Endothelial cell of umbilical vein (primary cell): ENCODE results near the gene HSCB. TPM values are rescaled to one million over a fixed set of nuclear protein-coding genes. Genes with fewer than 3 reads are reported as not detected.

ENCODE experiments used
- BruUV-seq: library from RNA; stranded (reverse); fragments of 400-500 nt; replicated peaks from 2 replicates; lab custom pipeline; 2021; lab: Mats Ljungman, UMichigan
- CTCF ChIA-PET: fragments of 300-600, 350-600 bp; sonication (Branson Sonifier 250); formaldehyde crosslinking; loops from one replicate; lab custom pipeline; 2021; ENCODE audit warnings: antibody characterized with exemption, inconsistent platforms; lab: Charles Lee
- POLR2A ChIA-PET: fragments of 300-600, 350-600 bp; sonication (Branson Sonifier 250); formaldehyde crosslinking; loops from one replicate; lab custom pipeline; 2021; ENCODE audit warnings: antibody characterized with exemption, inconsistent platforms; lab: Charles Lee
- DNase-seq: peaks from one replicate; pipeline ENCODE4 v3.0.0-alpha.2; 2011; ENCODE audit warnings: low read depth, low spot score
- FAIRE-seq: peaks from 2 replicates; lab custom pipeline; 2011; peaks lifted over from hg19 to GRCh38; lab: Jason Lieb, UNC
- H2AFZ ChIP-seq: 2 replicates; pipeline ENCODE4 v1.6.0; 2012; ENCODE audit warnings: low read depth, low read length, control low read depth, inconsistent platforms
- H3K27ac ChIP-seq: 2 replicates; pipeline ENCODE4 v1.5.1; 2011; ENCODE audit warnings: low read depth, mild to moderate bottlenecking, control low read depth, low read length, moderate library complexity; ENCODE audit not compliant: insufficient read depth
- H3K27me3 ChIP-seq, 2 experiments: 2 replicates each; pipeline versions ENCODE4 v1.6.0 to v1.6.1; 2011; ENCODE audit warnings: low read length in 2 of 2, mixed read lengths in 1 of 2; ENCODE audit not compliant: control insufficient read depth in 2 of 2, insufficient read depth in 2 of 2
- H3K36me3 ChIP-seq, 2 experiments: 2 replicates in 1 of 2; 3 replicates in 1 of 2; pipeline ENCODE4 v1.5.1; 2011; ENCODE audit warnings: low read length in 2 of 2, mild to moderate bottlenecking in 1 of 2, moderate library complexity in 1 of 2; ENCODE audit not compliant: control insufficient read depth in 2 of 2, insufficient read depth in 2 of 2; ENCODE audit errors: extremely low read depth in 1 of 2
- H3K4me1 ChIP-seq: 3 replicates; pipeline ENCODE4 v1.5.1; 2011; ENCODE audit warnings: mild to moderate bottlenecking, low read length; ENCODE audit not compliant: control insufficient read depth, insufficient read depth; ENCODE audit errors: extremely low read depth
- H3K4me2 ChIP-seq: 2 replicates; pipeline ENCODE4 v1.6.1; 2011; ENCODE audit warnings: low read length, control low read depth, mixed read lengths; ENCODE audit not compliant: insufficient read depth
- H3K4me3 ChIP-seq, 3 experiments: fragments of 200-600 bp in 1 of 3; sonication (generic), shearing (Covaris generic) in 1 of 3; replicated peaks in 1 of 3; 2 replicates each; pipeline ENCODE4 v1.5.1; 2011 to 2016; ENCODE audit warnings: control low read depth in 3 of 3, low read length in 3 of 3, mild to moderate bottlenecking in 2 of 3, inconsistent platforms in 1 of 3, low read depth in 1 of 3, moderate library complexity in 1 of 3; ENCODE audit not compliant: insufficient read depth in 1 of 3
- H3K79me2 ChIP-seq: 2 replicates; pipeline ENCODE4 v1.6.0; 2012; ENCODE audit warnings: low read length, inconsistent platforms; ENCODE audit not compliant: control insufficient read depth, insufficient read depth
- H3K9ac ChIP-seq: replicated peaks from 2 replicates; pipeline ENCODE3; 2011; ENCODE audit warnings: low read length, control low read depth; ENCODE audit not compliant: insufficient read depth; ENCODE audit errors: extremely low read depth
- H3K9me1 ChIP-seq: replicated peaks from 3 replicates; pipeline ENCODE4 v1.6.0; 2011; ENCODE audit warnings: mild to moderate bottlenecking, low read length; ENCODE audit not compliant: control insufficient read depth, insufficient read depth; ENCODE audit errors: extremely low read depth
- H3K9me3 ChIP-seq: replicated peaks from 2 replicates; pipeline ENCODE4 v1.5.1; 2012; ENCODE audit warnings: low read length, inconsistent platforms; ENCODE audit not compliant: control insufficient read depth, insufficient read depth
- H4K20me1 ChIP-seq: replicated peaks from 2 replicates; pipeline ENCODE3; 2011; ENCODE audit warnings: mild to moderate bottlenecking, low read length; ENCODE audit not compliant: control insufficient read depth, insufficient read depth; ENCODE audit errors: extremely low read depth
- CTCF ChIP-seq, 2 donors: IDR thresholded peaks; 1 replicate in 1 of 2; 2 replicates in 1 of 2; pipeline ENCODE4 v1.5.1; 2011; ENCODE audit warnings: low read length in 2 of 2, mild to moderate bottlenecking in 2 of 2, moderate library complexity in 2 of 2, control low read depth in 1 of 2, inconsistent platforms in 1 of 2, low read depth in 1 of 2; ENCODE audit not compliant: insufficient read depth in 1 of 2; ENCODE audit errors: extremely low read depth in 1 of 2
- EZH2 ChIP-seq: IDR thresholded peaks from 2 replicates; pipeline ENCODE4 v1.6.1; 2012; ENCODE audit warnings: borderline replicate concordance, low read depth, mild to moderate bottlenecking, moderate library complexity, low read length, inconsistent platforms; ENCODE audit not compliant: severe bottlenecking
- FOS ChIP-seq: IDR thresholded peaks from 2 replicates; pipeline ENCODE4 v1.6.1; 2011; ENCODE audit warnings: mild to moderate bottlenecking, low read length, moderate library complexity, borderline replicate concordance; ENCODE audit not compliant: insufficient read depth
- GATA2 ChIP-seq: IDR thresholded peaks from 2 replicates; pipeline ENCODE4 v1.7.0; 2011; ENCODE audit warnings: low read depth, mild to moderate bottlenecking, moderate library complexity, mixed read lengths, low read length; ENCODE audit not compliant: insufficient read length, insufficient read depth
- JUN ChIP-seq: IDR thresholded peaks from 2 replicates; pipeline ENCODE4 v1.6.1; 2011; ENCODE audit warnings: borderline replicate concordance, low read depth; ENCODE audit not compliant: insufficient read length, insufficient read depth
- MAX ChIP-seq: IDR thresholded peaks from 2 replicates; pipeline ENCODE4 v1.6.1; 2011; ENCODE audit not compliant: insufficient read depth, insufficient read length
- MYC ChIP-seq: IDR thresholded peaks from one replicate; pipeline ENCODE4 v1.6.1; 2011; ENCODE audit warnings: mild to moderate bottlenecking, low read depth, low read length
- POLR2A ChIP-seq: IDR thresholded peaks from 2 replicates; pipeline ENCODE4 v1.6.1; 2012; ENCODE audit warnings: low read depth, mild to moderate bottlenecking, control low read depth, low read length
- POLR2AphosphoS5 ChIP-seq: IDR thresholded peaks from 2 replicates; pipeline ENCODE4 v1.6.1; 2012; ENCODE audit warnings: low read depth, mild to moderate bottlenecking, control low read depth, low read length, moderate library complexity; ENCODE audit not compliant: insufficient read depth
- dilution Hi-C: fragments of 300-500 bp; cut with MboI; formaldehyde crosslinking; loops from one replicate; pipeline ENCODE4 v1.15.0; 2019; ENCODE audit warnings: low sequenced_read_pairs; ENCODE audit not compliant: extremely low pct_ligation_motif_present
- intact Hi-C: fragments of 100-400 bp; cut with micrococcal nuclease; formaldehyde crosslinking; loops from one replicate; pipeline ENCODE4 v1.10.0; 2022
- polyA plus RNA-seq, 4 experiments: library from polyadenylated mRNA; depleted of rRNA in 3 of 4; stranded (reverse) in 3 of 4; unstranded in 1 of 4; fragments of >200 nt; gene quantifications; 2 replicates each; pipeline versions ENCODE4 v1.2.1 to v1.2.3, GENCODE V29; 2011 to 2012; ENCODE audit warnings: missing spikeins in 1 of 4
- total RNA-seq: library from RNA; stranded (reverse); gene quantifications from 2 replicates; pipeline ENCODE4 v1.2.3, GENCODE V29; 2021

Gene HSCB
- total and polyA plus RNA-seq, 2 donors (not counting 3 experiments of a cell fraction or from before 2014, with no cell fraction given), result 18.4 to 20.3 TPM

GRCh38 chr22:28702891-28703290 is 38.9 kb upstream of the HSCB start:
- no peak for DNase-seq
- CTCF ChIA-PET, result no interaction called here
- TF ChIP-seq CTCF (IDR thresholded peaks at IDR 0.05; ENCODE audit: extremely low read depth in 1 of 2, insufficient read depth in 1 of 2, low read depth in 1 of 2, low read length in 2 of 2), result no peak
- TF ChIP-seq POLR2AphosphoS5, result no peak
- no peak for TF ChIP-seq GATA2
- TF ChIP-seq MAX, result no peak
- no peak for TF ChIP-seq POLR2A
- no peak for TF ChIP-seq EZH2
- no peak for TF ChIP-seq MYC
- TF ChIP-seq JUN, result no peak
- TF ChIP-seq FOS, result no peak
- intact Hi-C loops (no loop called here), dilution Hi-C loops (no loop called here)
- Histone ChIP-seq H3K9me3 (no peaks in the 10 kb centered on the region), H3K9ac (no peak overlapping the region), H2AFZ (no peak overlapping the region), H3K9me1 (no peaks in the 10 kb centered on the region), H3K27me3 (no peaks in the 10 kb centered on the region), H3K36me3 (no peaks in the 10 kb centered on the region), H4K20me1 (no peaks in the 10 kb centered on the region), H3K79me2 (no peaks in the 10 kb centered on the region), H3K4me3 (no peak overlapping the region), H3K27ac (no peak overlapping the region), H3K4me1 (no peaks in the 10 kb centered on the region), H3K4me2 (no peak overlapping the region)
- no peak for FAIRE-seq
- BruUV-seq, result no TSS peak
- POLR2A ChIA-PET, result no interaction called here
